ENCODE results near the gene AP4M1. TPM values are rescaled to one million over a fixed set of nuclear protein-coding genes. Genes with fewer than 3 reads are reported as not detected.
A peak's percentile ranks its signal among the peaks of the same experiment; 100 is the strongest.

Gene AP4M1
- total and polyA plus RNA-seq, 10 of the 15 experiments (the other 5 are each of a cell fraction or from before 2014, with no cell fraction given), result 0.77 to 16.1 (median 13.0) TPM

DNA sequence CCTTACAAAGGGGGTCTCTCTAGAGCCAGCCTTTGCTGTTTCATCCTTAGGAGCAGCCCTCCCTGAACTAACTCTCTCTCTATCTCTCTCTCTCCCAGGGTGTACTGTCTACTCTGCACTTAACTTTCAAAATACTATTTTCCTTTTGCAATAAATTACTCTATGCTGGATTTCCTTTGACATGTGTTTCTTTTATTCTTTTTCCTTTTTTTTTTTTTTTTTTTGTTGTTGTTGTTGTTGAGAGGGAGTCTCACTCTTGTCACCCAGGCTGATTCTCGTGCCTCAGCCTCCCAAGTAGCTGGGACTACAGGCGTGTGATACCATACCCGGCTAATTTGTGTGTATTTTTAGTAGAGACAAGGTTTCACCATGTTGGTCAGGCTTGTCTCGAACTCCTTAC, 18.5 kb upstream of the AP4M1 start:
- in situ Hi-C loops (cut with MboI), result no loop called here
- no peaks in the 10 kb centered on the region for H3K9me3 ChIP-seq (replicated peaks; ENCODE audit: control insufficient read depth, insufficient read depth, low read length)
- H3K4me2 ChIP-seq (ENCODE audit: control insufficient read depth, insufficient read depth), result peak overlapping the region; percentile 81
- ATAC-seq, result no peak
- no peaks in the 10 kb centered on the region; a peak in 2 of 4 replicates for H3K36me3 ChIP-seq (ENCODE audit: control insufficient read depth in 2 of 2, insufficient read depth in 2 of 2, low read length in 1 of 2)
- 12% methylated on average over 3 of the region's 4 CpGs for WGBS (ENCODE audit: insufficient coverage, insufficient replicate concordance, low lambda C conversion rate, missing lambda C conversion rate)
- H3K27ac ChIP-seq (ENCODE audit: control insufficient read depth, insufficient read depth), result no peak overlapping the region
- intact Hi-C loops (cut with micrococcal nuclease; ENCODE audit: unreplicated experiment), result loop anchor here (1.0 to 10.0 kb wide), 5 partner anchors 18 to 168 kb away; partner anchors contain the start of genes AP4M1, LAMTOR4, MBLAC1 and MCM7
- RAD21 ChIA-PET (ENCODE audit: unreplicated experiment), result interaction anchor here (0.6 to 1.2 kb wide), 23 partner anchors 11 to 1802 kb away, joined by 3 to 23 read pairs (median 4); partner anchors contain the start of genes AP4M1, MBLAC1, MCM7 and MEPCE
- CTCF ChIA-PET, result interaction anchor here (0.7 to 1.5 kb wide), 19 partner anchors 11 to 292 kb away, joined by 3 to 15 read pairs (median 4); partner anchors contain the start of genes AP4M1, MBLAC1, MCM7 and ZKSCAN1
- SMC1A ChIA-PET (ENCODE audit: uncharacterized antibody, unreplicated experiment), result interaction anchor here (0.6 to 1.4 kb wide), 13 partner anchors 13 to 171 kb away, joined by 3 to 11 read pairs (median 4); partner anchors contain the start of genes AP4M1, LAMTOR4, MCM7 and TRIM4
- POLR2A ChIA-PET, result interaction anchor here (0.6 to 1.6 kb wide), 17 partner anchors 7 to 578 kb away, joined by 3 to 15 read pairs (median 4); partner anchors contain the start of genes AP4M1, LAMTOR4, MBLAC1 and MCM7
- H4K20me1 ChIP-seq (ENCODE audit: control insufficient read depth, insufficient read depth), result no peaks in the 10 kb centered on the region
- TF ChIP-seq, protein P1, sequence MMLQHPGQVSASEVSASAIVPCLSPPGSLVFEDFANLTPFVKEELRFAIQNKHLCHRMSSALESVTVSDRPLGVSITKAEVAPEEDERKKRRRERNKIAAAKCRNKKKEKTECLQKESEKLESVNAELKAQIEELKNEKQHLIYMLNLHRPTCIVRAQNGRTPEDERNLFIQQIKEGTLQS (IDR thresholded peaks at IDR 0.05; ENCODE audit: borderline replicate concordance, extremely low read depth, low read depth, low read length), result no peak
- TF ChIP-seq, protein P2, sequence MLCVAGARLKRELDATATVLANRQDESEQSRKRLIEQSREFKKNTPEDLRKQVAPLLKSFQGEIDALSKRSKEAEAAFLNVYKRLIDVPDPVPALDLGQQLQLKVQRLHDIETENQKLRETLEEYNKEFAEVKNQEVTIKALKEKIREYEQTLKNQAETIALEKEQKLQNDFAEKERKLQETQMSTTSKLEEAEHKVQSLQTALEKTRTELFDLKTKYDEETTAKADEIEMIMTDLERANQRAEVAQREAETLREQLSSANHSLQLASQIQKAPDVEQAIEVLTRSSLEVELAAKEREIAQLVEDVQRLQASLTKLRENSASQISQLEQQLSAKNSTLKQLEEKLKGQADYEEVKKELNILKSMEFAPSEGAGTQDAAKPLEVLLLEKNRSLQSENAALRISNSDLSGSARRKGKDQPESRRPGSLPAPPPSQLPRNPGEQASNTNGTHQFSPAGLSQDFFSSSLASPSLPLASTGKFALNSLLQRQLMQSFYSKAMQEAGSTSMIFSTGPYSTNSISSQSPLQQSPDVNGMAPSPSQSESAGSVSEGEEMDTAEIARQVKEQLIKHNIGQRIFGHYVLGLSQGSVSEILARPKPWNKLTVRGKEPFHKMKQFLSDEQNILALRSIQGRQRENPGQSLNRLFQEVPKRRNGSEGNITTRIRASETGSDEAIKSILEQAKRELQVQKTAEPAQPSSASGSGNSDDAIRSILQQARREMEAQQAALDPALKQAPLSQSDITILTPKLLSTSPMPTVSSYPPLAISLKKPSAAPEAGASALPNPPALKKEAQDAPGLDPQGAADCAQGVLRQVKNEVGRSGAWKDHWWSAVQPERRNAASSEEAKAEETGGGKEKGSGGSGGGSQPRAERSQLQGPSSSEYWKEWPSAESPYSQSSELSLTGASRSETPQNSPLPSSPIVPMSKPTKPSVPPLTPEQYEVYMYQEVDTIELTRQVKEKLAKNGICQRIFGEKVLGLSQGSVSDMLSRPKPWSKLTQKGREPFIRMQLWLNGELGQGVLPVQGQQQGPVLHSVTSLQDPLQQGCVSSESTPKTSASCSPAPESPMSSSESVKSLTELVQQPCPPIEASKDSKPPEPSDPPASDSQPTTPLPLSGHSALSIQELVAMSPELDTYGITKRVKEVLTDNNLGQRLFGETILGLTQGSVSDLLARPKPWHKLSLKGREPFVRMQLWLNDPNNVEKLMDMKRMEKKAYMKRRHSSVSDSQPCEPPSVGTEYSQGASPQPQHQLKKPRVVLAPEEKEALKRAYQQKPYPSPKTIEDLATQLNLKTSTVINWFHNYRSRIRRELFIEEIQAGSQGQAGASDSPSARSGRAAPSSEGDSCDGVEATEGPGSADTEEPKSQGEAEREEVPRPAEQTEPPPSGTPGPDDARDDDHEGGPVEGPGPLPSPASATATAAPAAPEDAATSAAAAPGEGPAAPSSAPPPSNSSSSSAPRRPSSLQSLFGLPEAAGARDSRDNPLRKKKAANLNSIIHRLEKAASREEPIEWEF (IDR thresholded peaks at IDR 0.05; ENCODE audit: insufficient replicate concordance, low read depth, low read length), result no peak
- TF ChIP-seq RELA (IDR thresholded peaks at IDR 0.05; ENCODE audit: borderline replicate concordance, partially characterized antibody), result no peak
- TF ChIP-seq JUNB (IDR thresholded peaks at IDR 0.05), result no peak
- TF ChIP-seq CBX5 (IDR thresholded peaks at IDR 0.05; ENCODE audit: low read depth), result no peak
- TF ChIP-seq EZH2 (IDR thresholded peaks at IDR 0.05; ENCODE audit: borderline replicate concordance, control insufficient read depth, low read depth, low read length), result no peak
- TF ChIP-seq, protein P3, sequence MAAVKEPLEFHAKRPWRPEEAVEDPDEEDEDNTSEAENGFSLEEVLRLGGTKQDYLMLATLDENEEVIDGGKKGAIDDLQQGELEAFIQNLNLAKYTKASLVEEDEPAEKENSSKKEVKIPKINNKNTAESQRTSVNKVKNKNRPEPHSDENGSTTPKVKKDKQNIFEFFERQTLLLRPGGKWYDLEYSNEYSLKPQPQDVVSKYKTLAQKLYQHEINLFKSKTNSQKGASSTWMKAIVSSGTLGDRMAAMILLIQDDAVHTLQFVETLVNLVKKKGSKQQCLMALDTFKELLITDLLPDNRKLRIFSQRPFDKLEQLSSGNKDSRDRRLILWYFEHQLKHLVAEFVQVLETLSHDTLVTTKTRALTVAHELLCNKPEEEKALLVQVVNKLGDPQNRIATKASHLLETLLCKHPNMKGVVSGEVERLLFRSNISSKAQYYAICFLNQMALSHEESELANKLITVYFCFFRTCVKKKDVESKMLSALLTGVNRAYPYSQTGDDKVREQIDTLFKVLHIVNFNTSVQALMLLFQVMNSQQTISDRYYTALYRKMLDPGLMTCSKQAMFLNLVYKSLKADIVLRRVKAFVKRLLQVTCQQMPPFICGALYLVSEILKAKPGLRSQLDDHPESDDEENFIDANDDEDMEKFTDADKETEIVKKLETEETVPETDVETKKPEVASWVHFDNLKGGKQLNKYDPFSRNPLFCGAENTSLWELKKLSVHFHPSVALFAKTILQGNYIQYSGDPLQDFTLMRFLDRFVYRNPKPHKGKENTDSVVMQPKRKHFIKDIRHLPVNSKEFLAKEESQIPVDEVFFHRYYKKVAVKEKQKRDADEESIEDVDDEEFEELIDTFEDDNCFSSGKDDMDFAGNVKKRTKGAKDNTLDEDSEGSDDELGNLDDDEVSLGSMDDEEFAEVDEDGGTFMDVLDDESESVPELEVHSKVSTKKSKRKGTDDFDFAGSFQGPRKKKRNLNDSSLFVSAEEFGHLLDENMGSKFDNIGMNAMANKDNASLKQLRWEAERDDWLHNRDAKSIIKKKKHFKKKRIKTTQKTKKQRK (IDR thresholded peaks at IDR 0.05; ENCODE audit: low read depth, low read length), result no peak
- no peak for TF ChIP-seq SMARCA5 (IDR thresholded peaks at IDR 0.05)
- no peak for TF ChIP-seq CHD1 (IDR thresholded peaks at IDR 0.05; ENCODE audit: low read depth, low read length)
- TF ChIP-seq BRCA1 (IDR thresholded peaks at IDR 0.05; ENCODE audit: low read depth, low read length), result no peak
- TF ChIP-seq, protein P4, sequence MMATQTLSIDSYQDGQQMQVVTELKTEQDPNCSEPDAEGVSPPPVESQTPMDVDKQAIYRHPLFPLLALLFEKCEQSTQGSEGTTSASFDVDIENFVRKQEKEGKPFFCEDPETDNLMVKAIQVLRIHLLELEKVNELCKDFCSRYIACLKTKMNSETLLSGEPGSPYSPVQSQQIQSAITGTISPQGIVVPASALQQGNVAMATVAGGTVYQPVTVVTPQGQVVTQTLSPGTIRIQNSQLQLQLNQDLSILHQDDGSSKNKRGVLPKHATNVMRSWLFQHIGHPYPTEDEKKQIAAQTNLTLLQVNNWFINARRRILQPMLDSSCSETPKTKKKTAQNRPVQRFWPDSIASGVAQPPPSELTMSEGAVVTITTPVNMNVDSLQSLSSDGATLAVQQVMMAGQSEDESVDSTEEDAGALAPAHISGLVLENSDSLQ (IDR thresholded peaks at IDR 0.05), result no peak
- no peak for TF ChIP-seq STAT3 (IDR thresholded peaks at IDR 0.05; ENCODE audit: low read depth, low read length)
- no peak for TF ChIP-seq FOXK2 (IDR thresholded peaks at IDR 0.05)
- no peak overlapping the region for H3K4me3 ChIP-seq
- H3K27me3 ChIP-seq (replicated peaks in 1 of 2; ENCODE audit: control insufficient read depth in 2 of 2, insufficient read depth in 2 of 2, low read length in 1 of 2), result no peaks in the 10 kb centered on the region
- no peak overlapping the region for H3K9ac ChIP-seq (ENCODE audit: control insufficient read depth, insufficient read depth, low read length)
- peaks cover 37% of the 10 kb centered on the region for H3K79me2 ChIP-seq (ENCODE audit: control insufficient read depth, insufficient read depth, low read length)
- H3K4me1 ChIP-seq (ENCODE audit: control insufficient read depth, insufficient read depth, low read length), result peaks cover 4% of the 10 kb centered on the region
- BruUV-seq (replicated peaks), result no TSS peak
- peak overlapping the region; percentile 61 for H2AFZ ChIP-seq (ENCODE audit: control insufficient read depth, low read depth, low read length)
- DNase-seq (ENCODE audit: low read depth, low spot score), result no peak
- FAIRE-seq, result no peak
